Fibroblast of mammary gland (primary cell): Measurements from ENCODE around the gene MAN1A1.

ENCODE experiments used
- DNase-seq: peaks from one replicate; pipeline ENCODE4 v3.0.0-alpha.2; 2010; ENCODE audit warnings: low read depth
- H3K4me3 ChIP-seq: 2 replicates; pipeline ENCODE4 v1.5.1; 2011; ENCODE audit warnings: low read depth, mild to moderate bottlenecking, low read length, moderate library complexity; ENCODE audit not compliant: control insufficient read depth
- CTCF ChIP-seq: conservative IDR thresholded peaks from 2 replicates; pipeline ENCODE4 v1.5.1; 2011; ENCODE audit warnings: low read depth, low read length, inconsistent platforms; ENCODE audit not compliant: control insufficient read depth, insufficient read depth

MAN1A1 gene

GRCh38 chr6:119128252-119128912 is 221.2 kb downstream of the MAN1A1 start:
- peak; percentile 76 for DNase-seq
- TF ChIP-seq CTCF: no peak

GRCh38 chr6:119127627-119128026 is 221.9 kb downstream of the MAN1A1 start:
- H3K4me3 ChIP-seq: no peak overlapping the region
- TF ChIP-seq CTCF: no peak
- no peak for DNase-seq

More at GRCh38 chr6:119128252-119128912, 221.2 kb downstream of the MAN1A1 start:
- no peak overlapping the region for H3K4me3 ChIP-seq
